ENCODE data around the gene RNF223.

Gene RNF223

GRCh38 chr1:1040004-1040991, 33.8 kb downstream of the RNF223 start:
- no peak overlapping the region for H3K4me3 ChIP-seq (ENCODE audit: low read length)
- H3K9me3 ChIP-seq (ENCODE audit: insufficient read depth, low read length) = no peaks in the 10 kb centered on the region
- H4K20me1 ChIP-seq (ENCODE audit: insufficient read depth, low read length) = peaks cover 6% of the 10 kb centered on the region; the same call in 1 of the 2 replicates
- H3K4me2 ChIP-seq (ENCODE audit: low read length) = no peak overlapping the region
- H3K36me3 ChIP-seq (replicated peaks; ENCODE audit: low read depth, low read length) = no peaks in the 10 kb centered on the region
- H3K79me2 ChIP-seq (ENCODE audit: low read length) = no peaks in the 10 kb centered on the region
- peaks cover 17% of the 10 kb centered on the region for H3K4me1 ChIP-seq (ENCODE audit: low read length)
- no peak overlapping the region for H2AFZ ChIP-seq (ENCODE audit: low read depth, low read length)
- TF ChIP-seq EZH2phosphoT487 (IDR thresholded peaks at IDR 0.05; ENCODE audit: low read depth) = no peak
- no peak for TF ChIP-seq CTCF (IDR thresholded peaks at IDR 0.05; ENCODE audit: low read depth, low read length)
- H3K9ac ChIP-seq (ENCODE audit: low read length) = no peak overlapping the region
- H3K27me3 ChIP-seq (ENCODE audit: low read depth, low read length) = peaks cover 8% of the 10 kb centered on the region; the same call in 1 of the 2 replicates
- no peak overlapping the region for H3K27ac ChIP-seq (ENCODE audit: low read length)

- H3K36me3 ChIP-seq (replicated peaks; ENCODE audit: low read depth, low read length) = no peaks in the 10 kb centered on the region
- no peaks in the 10 kb centered on the region for H3K79me2 ChIP-seq (ENCODE audit: low read length)
- H3K4me1 ChIP-seq (ENCODE audit: low read length) = peaks cover 17% of the 10 kb centered on the region
- H3K4me3 ChIP-seq (ENCODE audit: low read length) = 0 out of 2 replicates have a peak overlapping the region, but pooled peaks have one; percentile 20
- no peak overlapping the region for H3K27ac ChIP-seq (ENCODE audit: low read length)
- TF ChIP-seq CTCF (IDR thresholded peaks at IDR 0.05; ENCODE audit: low read depth, low read length) (no peak), EZH2phosphoT487 (IDR thresholded peaks at IDR 0.05; ENCODE audit: low read depth) (no peak)
- peaks cover 6% of the 10 kb centered on the region; the same call in 1 of the 2 replicates for H4K20me1 ChIP-seq (ENCODE audit: insufficient read depth, low read length)
- H3K27me3 ChIP-seq (ENCODE audit: low read depth, low read length) = peaks cover 8% of the 10 kb centered on the region; the same call in 1 of the 2 replicates
- no peak overlapping the region for H3K9ac ChIP-seq (ENCODE audit: low read length)
- no peak overlapping the region for H2AFZ ChIP-seq (ENCODE audit: low read depth, low read length)
- peak overlapping the region; percentile 50 for H3K4me2 ChIP-seq (ENCODE audit: low read length)
- H3K9me3 ChIP-seq (ENCODE audit: insufficient read depth, low read length) = no peaks in the 10 kb centered on the region
Measured at GRCh38 chr1:1039145-1039910, 34.8 kb downstream of the RNF223 start.

- Histone ChIP-seq H3K27ac (ENCODE audit: low read length) (no peak overlapping the region), H3K36me3 (replicated peaks; ENCODE audit: low read depth, low read length) (no peaks in the 10 kb centered on the region), H3K4me1 (ENCODE audit: low read length) (peaks cover 17% of the 10 kb centered on the region), H2AFZ (ENCODE audit: low read depth, low read length) (no peak overlapping the region), H3K79me2 (ENCODE audit: low read length) (no peaks in the 10 kb centered on the region), H4K20me1 (ENCODE audit: insufficient read depth, low read length) (peaks cover 6% of the 10 kb centered on the region; the same call in 1 of the 2 replicates), H3K9me3 (ENCODE audit: insufficient read depth, low read length) (no peaks in the 10 kb centered on the region), H3K27me3 (ENCODE audit: low read depth, low read length) (peaks cover 8% of the 10 kb centered on the region; the same call in 1 of the 2 replicates), H3K4me3 (ENCODE audit: low read length) (0 out of 2 replicates have a peak overlapping the region, but pooled peaks have one; percentile 20), H3K9ac (ENCODE audit: low read length) (no peak overlapping the region), H3K4me2 (ENCODE audit: low read length) (peak overlapping the region; percentile 50)
- TF ChIP-seq EZH2phosphoT487 (IDR thresholded peaks at IDR 0.05; ENCODE audit: low read depth) (no peak), CTCF (IDR thresholded peaks at IDR 0.05; ENCODE audit: low read depth, low read length) (no peak)
Measured at GRCh38 chr1:1038694-1039093, 35.4 kb downstream of the RNF223 start.

Measured in OCI-LY3 (cell line).